SU-DHL-6 (cell line): Measurements from ENCODE around the gene POGLUT3.

Source experiments
- CTCF ChIP-seq: fragments of 200-600 bp; sonication (generic); IDR thresholded peaks from one replicate; pipeline ENCODE4 v1.5.1; 2017; ENCODE audit warnings: antibody characterized with exemption, mild to moderate bottlenecking, low read length, moderate library complexity; ENCODE audit not compliant: insufficient read depth, poor library complexity, severe bottlenecking
- EZH2phosphoT487 ChIP-seq: fragments of 200-600 bp; sonication (generic), shearing (Covaris generic); conservative IDR thresholded peaks from 2 replicates; pipeline ENCODE4 v1.6.1; 2018; ENCODE audit warnings: mild to moderate bottlenecking, antibody characterized with exemption, low read length, moderate library complexity, mixed read lengths

- no peak for TF ChIP-seq CTCF
- TF ChIP-seq EZH2phosphoT487: no peak
Measured at GRCh38 chr11:108511851-108512474, 13.8 kb upstream of the POGLUT3 start.
